Endothelial cell of umbilical vein (primary cell): ENCODE measurements around the gene ASXL1. TPM values are rescaled to one million over a fixed set of nuclear protein-coding genes. Genes with fewer than 3 reads are reported as not detected.

ENCODE experiments used
- BruUV-seq: library from RNA; stranded (reverse); fragments of 400-500 nt; replicated peaks from 2 replicates; lab custom pipeline; 2021; lab: Mats Ljungman, UMichigan
- CTCF ChIA-PET: fragments of 300-600, 350-600 bp; sonication (Branson Sonifier 250); formaldehyde crosslinking; loops from one replicate; lab custom pipeline; 2021; ENCODE audit warnings: antibody characterized with exemption, inconsistent platforms; lab: Charles Lee
- POLR2A ChIA-PET: fragments of 300-600, 350-600 bp; sonication (Branson Sonifier 250); formaldehyde crosslinking; loops from one replicate; lab custom pipeline; 2021; ENCODE audit warnings: antibody characterized with exemption, inconsistent platforms; lab: Charles Lee
- DNase-seq: peaks from one replicate; pipeline ENCODE4 v3.0.0-alpha.2; 2011; ENCODE audit warnings: low read depth, low spot score
- FAIRE-seq: peaks from 2 replicates; lab custom pipeline; 2011; peaks lifted over from hg19 to GRCh38; lab: Jason Lieb, UNC
- H2AFZ ChIP-seq: 2 replicates; pipeline ENCODE4 v1.6.0; 2012; ENCODE audit warnings: low read depth, low read length, control low read depth, inconsistent platforms
- H3K27ac ChIP-seq: 2 replicates; pipeline ENCODE4 v1.5.1; 2011; ENCODE audit warnings: low read depth, mild to moderate bottlenecking, control low read depth, low read length, moderate library complexity; ENCODE audit not compliant: insufficient read depth
- H3K27me3 ChIP-seq, 2 experiments: 2 replicates each; pipeline versions ENCODE4 v1.6.0 to v1.6.1; 2011; ENCODE audit warnings: low read length in 2 of 2, mixed read lengths in 1 of 2; ENCODE audit not compliant: control insufficient read depth in 2 of 2, insufficient read depth in 2 of 2
- H3K36me3 ChIP-seq, 2 experiments: 2 replicates in 1 of 2; 3 replicates in 1 of 2; pipeline ENCODE4 v1.5.1; 2011; ENCODE audit warnings: low read length in 2 of 2, mild to moderate bottlenecking in 1 of 2, moderate library complexity in 1 of 2; ENCODE audit not compliant: control insufficient read depth in 2 of 2, insufficient read depth in 2 of 2; ENCODE audit errors: extremely low read depth in 1 of 2
- H3K4me1 ChIP-seq: 3 replicates; pipeline ENCODE4 v1.5.1; 2011; ENCODE audit warnings: mild to moderate bottlenecking, low read length; ENCODE audit not compliant: control insufficient read depth, insufficient read depth; ENCODE audit errors: extremely low read depth
- H3K4me2 ChIP-seq: 2 replicates; pipeline ENCODE4 v1.6.1; 2011; ENCODE audit warnings: low read length, control low read depth, mixed read lengths; ENCODE audit not compliant: insufficient read depth
- H3K4me3 ChIP-seq, 3 experiments: fragments of 200-600 bp in 1 of 3; sonication (generic), shearing (Covaris generic) in 1 of 3; replicated peaks in 1 of 3; 2 replicates each; pipeline ENCODE4 v1.5.1; 2011 to 2016; ENCODE audit warnings: control low read depth in 3 of 3, low read length in 3 of 3, mild to moderate bottlenecking in 2 of 3, inconsistent platforms in 1 of 3, low read depth in 1 of 3, moderate library complexity in 1 of 3; ENCODE audit not compliant: insufficient read depth in 1 of 3
- H3K79me2 ChIP-seq: 2 replicates; pipeline ENCODE4 v1.6.0; 2012; ENCODE audit warnings: low read length, inconsistent platforms; ENCODE audit not compliant: control insufficient read depth, insufficient read depth
- H3K9ac ChIP-seq: replicated peaks from 2 replicates; pipeline ENCODE3; 2011; ENCODE audit warnings: low read length, control low read depth; ENCODE audit not compliant: insufficient read depth; ENCODE audit errors: extremely low read depth
- H3K9me1 ChIP-seq: replicated peaks from 3 replicates; pipeline ENCODE4 v1.6.0; 2011; ENCODE audit warnings: mild to moderate bottlenecking, low read length; ENCODE audit not compliant: control insufficient read depth, insufficient read depth; ENCODE audit errors: extremely low read depth
- H3K9me3 ChIP-seq: replicated peaks from 2 replicates; pipeline ENCODE4 v1.5.1; 2012; ENCODE audit warnings: low read length, inconsistent platforms; ENCODE audit not compliant: control insufficient read depth, insufficient read depth
- H4K20me1 ChIP-seq: replicated peaks from 2 replicates; pipeline ENCODE3; 2011; ENCODE audit warnings: mild to moderate bottlenecking, low read length; ENCODE audit not compliant: control insufficient read depth, insufficient read depth; ENCODE audit errors: extremely low read depth
- CTCF ChIP-seq, 2 donors: IDR thresholded peaks; 1 replicate in 1 of 2; 2 replicates in 1 of 2; pipeline ENCODE4 v1.5.1; 2011; ENCODE audit warnings: low read length in 2 of 2, mild to moderate bottlenecking in 2 of 2, moderate library complexity in 2 of 2, control low read depth in 1 of 2, inconsistent platforms in 1 of 2, low read depth in 1 of 2; ENCODE audit not compliant: insufficient read depth in 1 of 2; ENCODE audit errors: extremely low read depth in 1 of 2
- EZH2 ChIP-seq: IDR thresholded peaks from 2 replicates; pipeline ENCODE4 v1.6.1; 2012; ENCODE audit warnings: borderline replicate concordance, low read depth, mild to moderate bottlenecking, moderate library complexity, low read length, inconsistent platforms; ENCODE audit not compliant: severe bottlenecking
- FOS ChIP-seq: IDR thresholded peaks from 2 replicates; pipeline ENCODE4 v1.6.1; 2011; ENCODE audit warnings: mild to moderate bottlenecking, low read length, moderate library complexity, borderline replicate concordance; ENCODE audit not compliant: insufficient read depth
- GATA2 ChIP-seq: IDR thresholded peaks from 2 replicates; pipeline ENCODE4 v1.7.0; 2011; ENCODE audit warnings: low read depth, mild to moderate bottlenecking, moderate library complexity, mixed read lengths, low read length; ENCODE audit not compliant: insufficient read length, insufficient read depth
- JUN ChIP-seq: IDR thresholded peaks from 2 replicates; pipeline ENCODE4 v1.6.1; 2011; ENCODE audit warnings: borderline replicate concordance, low read depth; ENCODE audit not compliant: insufficient read length, insufficient read depth
- MAX ChIP-seq: IDR thresholded peaks from 2 replicates; pipeline ENCODE4 v1.6.1; 2011; ENCODE audit not compliant: insufficient read depth, insufficient read length
- MYC ChIP-seq: IDR thresholded peaks from one replicate; pipeline ENCODE4 v1.6.1; 2011; ENCODE audit warnings: mild to moderate bottlenecking, low read depth, low read length
- POLR2AphosphoS5 ChIP-seq: IDR thresholded peaks from 2 replicates; pipeline ENCODE4 v1.6.1; 2012; ENCODE audit warnings: low read depth, mild to moderate bottlenecking, control low read depth, low read length, moderate library complexity; ENCODE audit not compliant: insufficient read depth
- dilution Hi-C: fragments of 300-500 bp; cut with MboI; formaldehyde crosslinking; loops from one replicate; pipeline ENCODE4 v1.15.0; 2019; ENCODE audit warnings: low sequenced_read_pairs; ENCODE audit not compliant: extremely low pct_ligation_motif_present
- intact Hi-C: fragments of 100-400 bp; cut with micrococcal nuclease; formaldehyde crosslinking; loops from one replicate; pipeline ENCODE4 v1.10.0; 2022
- polyA plus RNA-seq, 4 experiments: library from polyadenylated mRNA; depleted of rRNA in 3 of 4; stranded (reverse) in 3 of 4; unstranded in 1 of 4; fragments of >200 nt; gene quantifications; 2 replicates each; pipeline versions ENCODE4 v1.2.1 to v1.2.3, GENCODE V29; 2011 to 2012; ENCODE audit warnings: missing spikeins in 1 of 4
- total RNA-seq: library from RNA; stranded (reverse); gene quantifications from 2 replicates; pipeline ENCODE4 v1.2.3, GENCODE V29; 2021

ASXL1 gene
- total and polyA plus RNA-seq, 2 donors (not counting 3 experiments of a cell fraction or from before 2014, with no cell fraction given), result 45.4 to 101 TPM

GRCh38 chr20:32350421-32350820, 7.7 kb upstream of the ASXL1 start:
- Histone ChIP-seq H3K36me3 (no peaks in the 10 kb centered on the region), H3K9me1 (no peaks in the 10 kb centered on the region), H2AFZ (no peak overlapping the region), H3K27ac (no peak overlapping the region), H3K4me3 (no peak overlapping the region), H3K27me3 (no peaks in the 10 kb centered on the region), H3K79me2 (no peaks in the 10 kb centered on the region), H3K9me3 (no peaks in the 10 kb centered on the region), H3K9ac (no peak overlapping the region), H4K20me1 (no peaks in the 10 kb centered on the region), H3K4me2 (no peak overlapping the region), H3K4me1 (peaks cover 3% of the 10 kb centered on the region)
- no peak for FAIRE-seq
- ChIA-PET POLR2A (no interaction called here), CTCF (interaction anchor here (0.6 kb wide), 2 partner anchors 8 to 148 kb away, joined by 3 read pairs; no protein-coding TSS in a partner anchor)
- dilution Hi-C loops (no loop called here), intact Hi-C loops (no loop called here)
- no peak for DNase-seq
- no TSS peak for BruUV-seq
- TF ChIP-seq FOS (no peak), CTCF (IDR thresholded peaks at IDR 0.05; ENCODE audit: extremely low read depth in 1 of 2, insufficient read depth in 1 of 2, low read depth in 1 of 2, low read length in 2 of 2) (no peak), EZH2 (no peak), POLR2AphosphoS5 (no peak), JUN (no peak), GATA2 (no peak), MYC (no peak), MAX (no peak)
